Measurements from ENCODE around the gene KIF13A. TPM values are rescaled to one million over a fixed set of nuclear protein-coding genes. Genes with fewer than 3 reads are reported as not detected.
"Not testable (repeated sequence)": the region's sequence is repeated elsewhere in the genome, so short reads cannot be mapped to it uniquely, and the experiment has no call there.

Gene KIF13A
- total RNA-seq, 5 donors from 2014 or later (not counting 1 experiment from before 2014, with no cell fraction given) = 0.55 to 2.0 (median 0.92) TPM

GRCh38 chr6:18020545-18020944, 33.1 kb upstream of the KIF13A start:
- H3K4me1 ChIP-seq (ENCODE audit: control insufficient read depth in 1 of 2, extremely low read depth in 1 of 2, insufficient read depth in 2 of 2, low read length in 2 of 2); H3K27ac ChIP-seq (ENCODE audit: low read length); H3K4me3 ChIP-seq (ENCODE audit: control insufficient read depth in 1 of 2, extremely low read depth in 1 of 2, low read length in 1 of 2); H3K27me3 ChIP-seq (replicated peaks in 1 of 2; ENCODE audit: control insufficient read depth in 2 of 2, extremely low read depth in 1 of 2, insufficient read depth in 2 of 2, low read length in 1 of 2); H3K36me3 Mint-ChIP-seq; H3K4me3 Mint-ChIP-seq; H3K9me3 Mint-ChIP-seq; POLR2A ChIA-PET; DNase-seq; H3K27me3 Mint-ChIP-seq; H3K9me3 ChIP-seq; H3K4me1 Mint-ChIP-seq; ATAC-seq (replicated peaks in 1 of 4); H3K27ac Mint-ChIP-seq; H3K36me3 ChIP-seq (ENCODE audit: control insufficient read depth in 2 of 2, extremely low read depth in 1 of 2, insufficient read depth in 1 of 2, low read length in 1 of 2); CTCF ChIA-PET: not testable (repeated sequence)
- WGBS (ENCODE audit: insufficient coverage) = 79% methylated on average over 3 of the region's 5 CpGs

GRCh38 chr6:18019539-18020534, 32.4 kb upstream of the KIF13A start:
- H3K36me3 Mint-ChIP-seq = no peaks in the 10 kb centered on the region
- Histone ChIP-seq H3K36me3 (ENCODE audit: control insufficient read depth in 2 of 2, extremely low read depth in 1 of 2, insufficient read depth in 1 of 2, low read length in 1 of 2) (no peaks in the 10 kb centered on the region), H3K9me3 (no peaks in the 10 kb centered on the region), H3K4me3 (ENCODE audit: control insufficient read depth in 1 of 2, extremely low read depth in 1 of 2, low read length in 1 of 2) (no peak overlapping the region), H3K4me1 (ENCODE audit: control insufficient read depth in 1 of 2, extremely low read depth in 1 of 2, insufficient read depth in 2 of 2, low read length in 2 of 2) (no peaks in the 10 kb centered on the region), H3K27ac (ENCODE audit: low read length) (no peak overlapping the region), H3K27me3 (replicated peaks in 1 of 2; ENCODE audit: control insufficient read depth in 2 of 2, extremely low read depth in 1 of 2, insufficient read depth in 2 of 2, low read length in 1 of 2) (peaks cover 0 to 3% of the 10 kb centered on the region in 2 experiments)
- DNase-seq (no peak), ATAC-seq (replicated peaks in 1 of 4) (no peak)
- H3K4me3 Mint-ChIP-seq = no peak overlapping the region
- POLR2A ChIA-PET = no interaction called here
- no peak overlapping the region for H3K27ac Mint-ChIP-seq
- peaks cover 4 to 5% of the 10 kb centered on the region in 2 donors for H3K27me3 Mint-ChIP-seq
- WGBS (ENCODE audit: insufficient coverage) = 76% methylated on average over 69 of the region's 75 CpGs
- H3K9me3 Mint-ChIP-seq = no peaks in the 10 kb centered on the region
- CTCF ChIA-PET = interaction anchor here in 1 of 2 donors (0.6 kb wide), 1 partner anchor 13 kb away, joined by 3 read pairs; no protein-coding TSS in a partner anchor
- H3K4me1 Mint-ChIP-seq = no peaks in the 10 kb centered on the region

GRCh38 chr6:18019133-18019532, 31.7 kb upstream of the KIF13A start:
- H3K4me1 Mint-ChIP-seq; DNase-seq; H3K27ac Mint-ChIP-seq; H3K27me3 ChIP-seq (replicated peaks in 1 of 2; ENCODE audit: control insufficient read depth in 2 of 2, extremely low read depth in 1 of 2, insufficient read depth in 2 of 2, low read length in 1 of 2); H3K9me3 ChIP-seq; H3K9me3 Mint-ChIP-seq; H3K36me3 Mint-ChIP-seq; H3K36me3 ChIP-seq (ENCODE audit: control insufficient read depth in 2 of 2, extremely low read depth in 1 of 2, insufficient read depth in 1 of 2, low read length in 1 of 2); H3K27ac ChIP-seq (ENCODE audit: low read length); POLR2A ChIA-PET; H3K4me1 ChIP-seq (ENCODE audit: control insufficient read depth in 1 of 2, extremely low read depth in 1 of 2, insufficient read depth in 2 of 2, low read length in 2 of 2); H3K4me3 ChIP-seq (ENCODE audit: control insufficient read depth in 1 of 2, extremely low read depth in 1 of 2, low read length in 1 of 2); H3K27me3 Mint-ChIP-seq; H3K4me3 Mint-ChIP-seq; ATAC-seq (replicated peaks in 1 of 4): not testable (repeated sequence)
- WGBS (ENCODE audit: insufficient coverage) = no CpG with 5 or more reads among the region's 4 CpGs
- CTCF ChIA-PET = interaction anchor here in 1 of 2 donors (0.6 kb wide), 1 partner anchor 13 kb away, joined by 3 read pairs; no protein-coding TSS in a partner anchor

DNA sequence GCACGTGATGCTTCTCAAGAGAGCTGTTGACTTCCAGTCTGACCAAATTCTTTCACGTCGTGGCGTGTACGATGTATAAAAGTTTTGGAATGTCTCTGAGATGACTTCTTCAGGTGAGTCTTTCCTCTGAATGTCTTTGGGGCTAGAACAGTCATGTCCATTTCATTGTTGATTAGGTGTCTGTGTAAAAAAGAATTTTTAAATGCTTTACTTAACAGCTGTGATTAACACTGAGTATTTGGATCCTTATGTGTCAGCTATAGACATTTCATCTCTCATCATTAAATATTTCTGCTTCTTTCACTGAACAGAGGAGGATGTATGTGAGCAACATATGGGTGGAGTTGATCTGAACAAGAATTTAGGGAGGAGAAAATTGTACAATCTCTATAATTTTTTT, 29.3 kb upstream of the KIF13A start:
- Mint-ChIP-seq H3K9me3 (no peaks in the 10 kb centered on the region), H3K4me3 (no peak overlapping the region), H3K27me3 (peaks cover 4 to 5% of the 10 kb centered on the region in 2 donors), H3K4me1 (no peaks in the 10 kb centered on the region), H3K36me3 (no peaks in the 10 kb centered on the region), H3K27ac (no peak overlapping the region)
- ChIA-PET POLR2A (no interaction called here), CTCF (interaction anchor here in 1 of 2 donors (0.6 kb wide), 1 partner anchor 101 kb away, joined by 3 read pairs; no protein-coding TSS in a partner anchor)
- no peak for ATAC-seq (replicated peaks in 1 of 4)
- no peak for DNase-seq
- 100% methylated on average over 3 of the region's 5 CpGs for whole genome bisulfite sequencing (ENCODE audit: insufficient coverage)
- H3K36me3 ChIP-seq (ENCODE audit: control insufficient read depth in 2 of 2, extremely low read depth in 1 of 2, insufficient read depth in 1 of 2, low read length in 1 of 2) = no peaks in the 10 kb centered on the region
- H3K27me3 ChIP-seq (replicated peaks in 1 of 2; ENCODE audit: control insufficient read depth in 2 of 2, extremely low read depth in 1 of 2, insufficient read depth in 2 of 2, low read length in 1 of 2) = peaks cover 0 to 3% of the 10 kb centered on the region in 2 experiments
- H3K9me3 ChIP-seq = no peaks in the 10 kb centered on the region
- H3K4me3 ChIP-seq (ENCODE audit: control insufficient read depth in 1 of 2, extremely low read depth in 1 of 2, low read length in 1 of 2) = no peak overlapping the region
- no peak overlapping the region for H3K27ac ChIP-seq (ENCODE audit: low read length)
- H3K4me1 ChIP-seq (ENCODE audit: control insufficient read depth in 1 of 2, extremely low read depth in 1 of 2, insufficient read depth in 2 of 2, low read length in 2 of 2) = no peaks in the 10 kb centered on the region

DNA sequence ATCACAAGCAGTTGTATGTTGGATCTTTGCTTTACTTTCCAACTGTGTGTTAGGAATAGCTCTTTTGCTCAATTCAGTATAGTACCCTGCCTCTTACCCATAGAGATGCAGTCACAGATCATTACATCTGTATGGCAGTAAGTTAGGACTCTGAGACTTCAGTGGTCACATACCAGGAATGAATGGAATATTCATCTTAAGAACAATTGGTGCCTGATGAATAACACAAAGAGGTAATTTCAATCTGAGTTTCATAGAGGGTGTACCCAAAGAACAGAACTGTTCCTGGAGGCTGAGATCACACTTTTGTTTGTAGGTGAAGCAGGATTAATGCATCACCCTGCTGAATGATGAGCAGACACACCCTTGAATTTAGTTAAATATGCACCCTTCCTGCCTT, 28.7 kb upstream of the KIF13A start:
- Mint-ChIP-seq H3K27me3 (peaks cover 4 to 5% of the 10 kb centered on the region in 2 donors), H3K9me3 (no peaks in the 10 kb centered on the region), H3K4me3 (no peak overlapping the region), H3K36me3 (no peaks in the 10 kb centered on the region), H3K4me1 (no peaks in the 10 kb centered on the region), H3K27ac (no peak overlapping the region)
- Histone ChIP-seq H3K36me3 (ENCODE audit: control insufficient read depth in 2 of 2, extremely low read depth in 1 of 2, insufficient read depth in 1 of 2, low read length in 1 of 2) (no peaks in the 10 kb centered on the region), H3K4me1 (ENCODE audit: control insufficient read depth in 1 of 2, extremely low read depth in 1 of 2, insufficient read depth in 2 of 2, low read length in 2 of 2) (no peaks in the 10 kb centered on the region), H3K9me3 (no peaks in the 10 kb centered on the region), H3K27me3 (replicated peaks in 1 of 2; ENCODE audit: control insufficient read depth in 2 of 2, extremely low read depth in 1 of 2, insufficient read depth in 2 of 2, low read length in 1 of 2) (peaks cover 0 to 3% of the 10 kb centered on the region in 2 experiments), H3K27ac (ENCODE audit: low read length) (no peak overlapping the region), H3K4me3 (ENCODE audit: control insufficient read depth in 1 of 2, extremely low read depth in 1 of 2, low read length in 1 of 2) (no peak overlapping the region)
- CTCF ChIA-PET = interaction anchor here (0.6 kb wide), 3 partner anchors 99 to 1071 kb away, joined by 3 read pairs; no protein-coding TSS in a partner anchor
- no peak for DNase-seq
- POLR2A ChIA-PET = no interaction called here
- no peak for ATAC-seq (replicated peaks in 1 of 4)

GRCh38 chr6:18011287-18011686, 23.9 kb upstream of the KIF13A start:
- Histone ChIP-seq H3K4me1 (ENCODE audit: control insufficient read depth in 1 of 2, extremely low read depth in 1 of 2, insufficient read depth in 2 of 2, low read length in 2 of 2) (no peaks in the 10 kb centered on the region), H3K27ac (ENCODE audit: low read length) (no peak overlapping the region), H3K4me3 (ENCODE audit: control insufficient read depth in 1 of 2, extremely low read depth in 1 of 2, low read length in 1 of 2) (no peak overlapping the region), H3K27me3 (replicated peaks in 1 of 2; ENCODE audit: control insufficient read depth in 2 of 2, extremely low read depth in 1 of 2, insufficient read depth in 2 of 2, low read length in 1 of 2) (no peaks in the 10 kb centered on the region), H3K36me3 (ENCODE audit: control insufficient read depth in 2 of 2, extremely low read depth in 1 of 2, insufficient read depth in 1 of 2, low read length in 1 of 2) (no peaks in the 10 kb centered on the region), H3K9me3 (no peaks in the 10 kb centered on the region)
- ChIA-PET POLR2A (no interaction called here), CTCF (no interaction called here)
- Mint-ChIP-seq H3K27ac (no peak overlapping the region), H3K4me1 (no peaks in the 10 kb centered on the region), H3K9me3 (peaks cover 0 to 4% (median 0%) of the 10 kb centered on the region in 3 donors), H3K27me3 (no peaks in the 10 kb centered on the region), H3K4me3 (no peak overlapping the region), H3K36me3 (no peaks in the 10 kb centered on the region)
- DNase-seq = no peak
- WGBS (ENCODE audit: insufficient coverage) = 96% methylated on average over 26 of the region's 30 CpGs
- ATAC-seq (replicated peaks in 1 of 4) = no peak

Data from T-cell (primary cell).